ENCODE results near the gene ERBB4. TPM values are rescaled to one million over a fixed set of nuclear protein-coding genes. Genes with fewer than 3 reads are reported as not detected.

The ERBB4 gene
- total RNA-seq, 1 donor from 2014 or later, result 1.8 TPM

DNA sequence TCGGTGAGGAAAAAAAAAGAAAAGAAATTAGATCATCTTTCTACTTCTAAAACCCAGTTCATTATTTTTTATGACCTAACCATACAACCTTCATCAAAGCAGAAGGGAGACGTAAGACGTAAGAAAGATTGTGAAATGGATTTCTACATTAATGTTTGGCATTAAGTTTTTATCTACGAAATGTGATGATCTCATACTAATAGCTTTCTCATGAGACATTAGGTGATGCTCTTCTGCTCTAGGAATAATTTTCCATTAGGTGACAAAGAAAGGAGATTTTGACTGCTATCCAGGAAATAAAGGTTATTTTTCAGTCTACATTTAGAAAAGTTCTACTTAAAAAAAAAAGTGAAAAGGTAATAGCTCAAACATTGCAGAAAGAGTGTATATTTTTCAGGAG is 748.6 kb downstream of the ERBB4 start:
- no peak for DNase-seq
- TF ChIP-seq, protein P1, sequence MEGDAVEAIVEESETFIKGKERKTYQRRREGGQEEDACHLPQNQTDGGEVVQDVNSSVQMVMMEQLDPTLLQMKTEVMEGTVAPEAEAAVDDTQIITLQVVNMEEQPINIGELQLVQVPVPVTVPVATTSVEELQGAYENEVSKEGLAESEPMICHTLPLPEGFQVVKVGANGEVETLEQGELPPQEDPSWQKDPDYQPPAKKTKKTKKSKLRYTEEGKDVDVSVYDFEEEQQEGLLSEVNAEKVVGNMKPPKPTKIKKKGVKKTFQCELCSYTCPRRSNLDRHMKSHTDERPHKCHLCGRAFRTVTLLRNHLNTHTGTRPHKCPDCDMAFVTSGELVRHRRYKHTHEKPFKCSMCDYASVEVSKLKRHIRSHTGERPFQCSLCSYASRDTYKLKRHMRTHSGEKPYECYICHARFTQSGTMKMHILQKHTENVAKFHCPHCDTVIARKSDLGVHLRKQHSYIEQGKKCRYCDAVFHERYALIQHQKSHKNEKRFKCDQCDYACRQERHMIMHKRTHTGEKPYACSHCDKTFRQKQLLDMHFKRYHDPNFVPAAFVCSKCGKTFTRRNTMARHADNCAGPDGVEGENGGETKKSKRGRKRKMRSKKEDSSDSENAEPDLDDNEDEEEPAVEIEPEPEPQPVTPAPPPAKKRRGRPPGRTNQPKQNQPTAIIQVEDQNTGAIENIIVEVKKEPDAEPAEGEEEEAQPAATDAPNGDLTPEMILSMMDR (IDR thresholded peaks at IDR 0.05; ENCODE audit: partially characterized antibody, unreplicated experiment), result no peak
- no peaks in the 10 kb centered on the region for H3K4me1 Mint-ChIP-seq (ENCODE audit: low read depth, unreplicated experiment)
- no peak overlapping the region for H3K27ac Mint-ChIP-seq (ENCODE audit: unreplicated experiment)
- no peaks in the 10 kb centered on the region for H3K9me3 Mint-ChIP-seq (ENCODE audit: unreplicated experiment)
- no peaks in the 10 kb centered on the region for H3K27me3 Mint-ChIP-seq (ENCODE audit: unreplicated experiment)
- H3K36me3 Mint-ChIP-seq (ENCODE audit: unreplicated experiment), result no peaks in the 10 kb centered on the region
- H3K4me3 Mint-ChIP-seq (ENCODE audit: unreplicated experiment), result no peak overlapping the region

DNA sequence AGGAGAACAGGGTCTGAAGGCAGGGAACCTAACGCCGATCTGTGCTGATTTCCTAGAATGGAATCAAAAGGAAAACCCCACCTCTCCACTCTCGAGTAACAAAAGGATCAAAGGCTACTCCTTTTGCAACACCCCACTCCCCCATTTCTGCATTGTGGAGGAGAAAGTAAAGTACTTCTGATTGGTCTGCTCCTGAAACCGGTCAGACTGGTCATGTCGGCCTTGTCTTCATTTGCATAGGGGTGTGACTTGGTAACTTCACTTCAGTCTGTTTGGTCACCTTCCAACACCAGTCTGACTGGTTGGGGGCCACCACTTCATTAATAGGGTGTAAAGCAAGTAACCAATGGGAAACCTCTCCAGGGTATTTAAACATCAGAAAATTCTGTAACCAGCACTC is 771.9 kb downstream of the ERBB4 start:
- Mint-ChIP-seq H3K27me3 (ENCODE audit: unreplicated experiment) (no peaks in the 10 kb centered on the region), H3K4me3 (ENCODE audit: unreplicated experiment) (no peak overlapping the region), H3K27ac (ENCODE audit: unreplicated experiment) (no peak overlapping the region), H3K4me1 (ENCODE audit: low read depth, unreplicated experiment) (peaks cover 7% of the 10 kb centered on the region), H3K9me3 (ENCODE audit: unreplicated experiment) (peaks cover 1% of the 10 kb centered on the region), H3K36me3 (ENCODE audit: unreplicated experiment) (peaks cover 10% of the 10 kb centered on the region)
- TF ChIP-seq, protein P1 (IDR thresholded peaks at IDR 0.05; ENCODE audit: partially characterized antibody, unreplicated experiment), result no peak
- no peak for DNase-seq

DNA sequence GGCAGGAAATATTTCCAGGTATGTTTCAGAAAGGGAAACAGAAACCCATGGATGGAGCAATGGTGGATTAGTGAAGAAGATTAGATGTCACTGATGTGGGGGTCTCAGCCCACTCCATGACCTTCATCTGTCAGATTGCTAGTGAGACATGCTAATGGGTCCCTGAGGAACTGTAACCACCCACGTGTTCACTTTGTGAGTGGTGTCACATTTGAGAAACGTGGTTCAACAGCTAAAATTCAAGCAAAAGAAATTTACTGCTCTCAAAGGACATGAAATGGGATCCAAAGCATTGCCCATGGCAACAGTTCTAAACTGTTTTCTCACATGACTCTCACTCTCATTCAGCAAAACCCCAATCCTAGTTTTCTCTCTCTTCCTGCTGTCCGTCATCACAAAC is 776.1 kb downstream of the ERBB4 start:
- no peaks in the 10 kb centered on the region for H3K27me3 Mint-ChIP-seq (ENCODE audit: unreplicated experiment)
- no peaks in the 10 kb centered on the region for H3K36me3 Mint-ChIP-seq (ENCODE audit: unreplicated experiment)
- H3K4me1 Mint-ChIP-seq (ENCODE audit: low read depth, unreplicated experiment), result peaks cover 7% of the 10 kb centered on the region
- peak overlapping the region; percentile 3 for H3K4me3 Mint-ChIP-seq (ENCODE audit: unreplicated experiment)
- DNase-seq, result no peak
- peaks cover 1% of the 10 kb centered on the region for H3K9me3 Mint-ChIP-seq (ENCODE audit: unreplicated experiment)
- peak overlapping the region; percentile 4 for H3K27ac Mint-ChIP-seq (ENCODE audit: unreplicated experiment)
- TF ChIP-seq, protein P1 (IDR thresholded peaks at IDR 0.05; ENCODE audit: partially characterized antibody, unreplicated experiment), result no peak

DNA sequence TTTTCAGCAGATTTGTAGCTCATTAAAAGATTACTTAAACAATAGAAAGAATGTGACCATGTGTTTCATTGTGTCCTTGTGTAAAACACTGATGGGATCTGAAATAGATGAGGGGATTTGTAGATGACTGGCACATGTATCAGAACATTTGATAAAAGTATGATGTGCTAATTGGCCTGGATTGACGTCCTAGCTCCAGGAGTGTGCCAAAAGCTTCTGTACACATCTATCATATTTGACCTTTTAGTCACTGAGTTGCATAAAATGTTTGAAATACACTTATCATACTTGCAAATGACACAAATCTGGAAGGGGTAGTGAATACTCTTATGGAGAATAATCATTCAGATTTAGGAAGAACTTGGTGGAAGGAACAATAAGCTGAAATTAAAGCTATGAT is 778.5 kb downstream of the ERBB4 start:
- Mint-ChIP-seq H3K4me3 (ENCODE audit: unreplicated experiment) (no peak overlapping the region), H3K36me3 (ENCODE audit: unreplicated experiment) (no peaks in the 10 kb centered on the region), H3K27ac (ENCODE audit: unreplicated experiment) (no peak overlapping the region), H3K9me3 (ENCODE audit: unreplicated experiment) (peaks cover 1% of the 10 kb centered on the region), H3K4me1 (ENCODE audit: low read depth, unreplicated experiment) (peaks cover 7% of the 10 kb centered on the region), H3K27me3 (ENCODE audit: unreplicated experiment) (no peaks in the 10 kb centered on the region)
- TF ChIP-seq, protein P1 (IDR thresholded peaks at IDR 0.05; ENCODE audit: partially characterized antibody, unreplicated experiment), result no peak
- no peak for DNase-seq

DNA sequence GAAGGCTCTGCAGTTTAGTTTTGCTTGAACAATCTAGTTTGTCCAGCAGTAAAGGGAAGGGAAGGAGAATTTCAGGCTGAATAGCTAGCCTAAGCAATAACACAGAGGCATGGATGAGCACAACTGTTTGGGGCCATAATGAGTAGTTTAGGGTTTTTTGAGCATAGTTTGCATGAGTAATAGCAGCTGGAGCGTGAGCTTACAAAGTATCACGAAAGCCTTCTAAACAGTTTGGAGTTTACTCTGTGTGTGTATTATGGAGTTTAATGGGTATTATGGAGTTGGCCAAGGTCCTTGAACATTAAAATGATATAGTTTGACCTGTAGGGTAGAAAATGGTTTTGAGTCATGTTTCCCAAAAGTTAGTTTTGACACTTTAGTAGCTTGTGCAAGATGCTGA is 782.3 kb downstream of the ERBB4 start:
- Mint-ChIP-seq H3K9me3 (ENCODE audit: unreplicated experiment) (no peaks in the 10 kb centered on the region), H3K27me3 (ENCODE audit: unreplicated experiment) (no peaks in the 10 kb centered on the region), H3K4me1 (ENCODE audit: low read depth, unreplicated experiment) (no peaks in the 10 kb centered on the region), H3K36me3 (ENCODE audit: unreplicated experiment) (no peaks in the 10 kb centered on the region), H3K27ac (ENCODE audit: unreplicated experiment) (no peak overlapping the region), H3K4me3 (ENCODE audit: unreplicated experiment) (no peak overlapping the region)
- DNase-seq, result no peak
- TF ChIP-seq, protein P1 (IDR thresholded peaks at IDR 0.05; ENCODE audit: partially characterized antibody, unreplicated experiment), result no peak
